H1 (cell line): ENCODE data around the gene TELO2. TPM values are rescaled to one million over a fixed set of nuclear protein-coding genes. Genes with fewer than 3 reads are reported as not detected.

Experiments
- ASH2L ChIP-seq: fragments of 200-600, 300-600 bp; sonication (generic); IDR thresholded peaks from one replicate; pipeline ENCODE4 v1.7.1; 2017; ENCODE audit warnings: low read length
- BACH1 ChIP-seq: IDR thresholded peaks from 2 replicates; pipeline ENCODE4 v1.6.1; 2012; ENCODE audit warnings: low read length, improper control_type of control experiment
- CBX8 ChIP-seq: fragments of 300-800, 300-1000 bp; sonication (generic); IDR thresholded peaks from 2 replicates; pipeline ENCODE4 v1.7.1; 2016; ENCODE audit warnings: low read depth, low read length, borderline replicate concordance
- EGR1 ChIP-seq: IDR thresholded peaks from 2 replicates; pipeline ENCODE4 v1.6.1; 2011; ENCODE audit warnings: low read depth, low read length, borderline replicate concordance
- EP300 ChIP-seq, 2 experiments: IDR thresholded peaks; 1 replicate in 1 of 2; 2 replicates in 1 of 2; pipeline ENCODE4 v1.6.1; 2011 to 2012; ENCODE audit warnings: low read depth in 2 of 2, low read length in 2 of 2, mild to moderate bottlenecking in 2 of 2, borderline replicate concordance in 1 of 2, inconsistent platforms in 1 of 2, moderate library complexity in 1 of 2
- FOSL1 ChIP-seq: IDR thresholded peaks from 2 replicates; pipeline ENCODE4 v1.6.1; 2011; ENCODE audit warnings: mild to moderate bottlenecking, low read depth, low read length, moderate library complexity; ENCODE audit not compliant: insufficient read depth
- KDM4A ChIP-seq: IDR thresholded peaks from one replicate; pipeline ENCODE4 v1.7.1; 2012; ENCODE audit warnings: low read depth, mild to moderate bottlenecking, moderate library complexity, low read length, inconsistent platforms; ENCODE audit not compliant: severe bottlenecking
- POLR2AphosphoS5 ChIP-seq: IDR thresholded peaks from 2 replicates; pipeline ENCODE4 v1.6.1; 2011; ENCODE audit warnings: low read depth, low read length
- SRF ChIP-seq: IDR thresholded peaks from 2 replicates; pipeline ENCODE4 v1.6.1; 2011; ENCODE audit warnings: mild to moderate bottlenecking, low read depth, low read length, moderate library complexity
- USF2 ChIP-seq: IDR thresholded peaks from 2 replicates; pipeline ENCODE4 v1.6.1; 2011; ENCODE audit warnings: low read length, improper control_type of control experiment
- polyA plus RNA-seq, 7 experiments: library from polyadenylated mRNA; depleted of rRNA in 3 of 7; stranded (reverse) in 5 of 7; unstranded in 2 of 7; fragments of >200 nt in 5 of 7; fragments of 200-250 nt in 2 of 7; gene quantifications; 1 replicate in 5 of 7; 2 replicates in 1 of 7; 4 replicates in 1 of 7; pipeline versions ENCODE4 v1.2.1 to v1.2.3, GENCODE V29; 2011 to 2013; ENCODE audit warnings: missing spikeins in 2 of 7, mixed read lengths in 2 of 7
- total RNA-seq: library from RNA; stranded (reverse); fragmentation: NEBNext Ultra II Directional; extraction: Animal tissue kit (Norgen Biotek cat#: 25700); gene quantifications from 2 replicates; pipeline ENCODE4 v1.2.1, GENCODE V29; 2021
- TF ChIP-seq, protein P1 (sequence below): IDR thresholded peaks from 2 replicates; pipeline ENCODE4 v1.6.1; 2012; ENCODE audit warnings: low read length, inconsistent platforms

TELO2 gene
- total and polyA plus RNA-seq, 2 of the 8 experiments (the other 6 are each of a cell fraction or from before 2014, with no cell fraction given): 39.3 to 64.8 TPM

DNA sequence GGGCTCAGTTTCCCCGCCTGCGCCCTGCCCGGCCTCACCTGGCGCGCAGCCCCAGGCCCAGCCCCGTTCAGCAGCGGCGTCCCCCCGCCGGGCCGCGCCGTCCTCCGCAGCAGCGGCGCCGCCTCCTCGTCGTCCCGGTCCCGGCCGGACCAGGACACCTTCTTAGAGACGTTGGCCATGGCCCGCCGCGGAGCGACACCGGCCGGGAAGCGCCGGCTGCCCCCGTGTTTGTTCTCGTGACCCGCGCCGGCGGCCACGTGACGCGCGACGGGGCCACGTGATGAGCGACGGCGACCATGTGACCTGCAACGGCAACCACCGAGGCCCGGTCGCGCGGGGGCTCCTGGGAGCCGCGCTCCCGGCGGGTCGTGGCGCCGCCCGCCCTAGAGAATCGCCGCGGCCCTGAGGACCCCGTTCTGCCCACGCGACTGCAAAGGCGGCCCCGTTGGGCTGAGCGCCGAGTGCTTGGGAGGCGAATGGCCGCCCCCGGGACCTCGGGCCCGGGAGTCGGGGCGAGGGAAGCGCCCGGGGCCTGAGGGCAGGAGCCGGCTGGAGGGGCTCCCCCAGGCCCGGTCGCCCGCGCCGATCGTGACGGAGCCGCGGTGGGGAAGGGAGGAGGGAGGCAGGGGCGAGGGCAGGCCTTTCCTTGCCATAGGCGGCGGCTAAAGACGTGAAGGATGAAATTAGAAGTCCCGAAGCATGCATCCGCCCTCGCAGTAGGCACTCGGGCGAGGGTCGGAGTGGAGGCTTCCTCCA is 18.2 kb upstream of the TELO2 start, which contains the start of gene CLCN7 (continued):
- TF ChIP-seq USF2: peak; percentile 100
- TF ChIP-seq ASH2L: peak; percentile 68
- TF ChIP-seq EP300 (IDR thresholded peaks at IDR 0.05; ENCODE audit: borderline replicate concordance in 1 of 2, low read depth in 2 of 2, low read length in 2 of 2): peak in 1 of 2 experiments; percentile 75; a peak in 1 of 3 replicates
- TF ChIP-seq, protein P1, sequence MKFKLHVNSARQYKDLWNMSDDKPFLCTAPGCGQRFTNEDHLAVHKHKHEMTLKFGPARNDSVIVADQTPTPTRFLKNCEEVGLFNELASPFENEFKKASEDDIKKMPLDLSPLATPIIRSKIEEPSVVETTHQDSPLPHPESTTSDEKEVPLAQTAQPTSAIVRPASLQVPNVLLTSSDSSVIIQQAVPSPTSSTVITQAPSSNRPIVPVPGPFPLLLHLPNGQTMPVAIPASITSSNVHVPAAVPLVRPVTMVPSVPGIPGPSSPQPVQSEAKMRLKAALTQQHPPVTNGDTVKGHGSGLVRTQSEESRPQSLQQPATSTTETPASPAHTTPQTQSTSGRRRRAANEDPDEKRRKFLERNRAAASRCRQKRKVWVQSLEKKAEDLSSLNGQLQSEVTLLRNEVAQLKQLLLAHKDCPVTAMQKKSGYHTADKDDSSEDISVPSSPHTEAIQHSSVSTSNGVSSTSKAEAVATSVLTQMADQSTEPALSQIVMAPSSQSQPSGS: 0 out of 2 replicates have a peak, but pooled peaks have one; percentile 20
- no peak for TF ChIP-seq FOSL1
- no peak for TF ChIP-seq CBX8
- peak; percentile 82 for TF ChIP-seq KDM4A
- TF ChIP-seq BACH1: no peak
- 0 out of 2 replicates have a peak, but pooled peaks have one; percentile 19 for TF ChIP-seq SRF
- TF ChIP-seq POLR2AphosphoS5: peak; percentile 62; the same call in 1 of the 2 replicates
- peak; percentile 39; the same call in 1 of the 2 replicates for TF ChIP-seq EGR1
